GM20000 (cell line): Measurements from ENCODE around the gene ARSB.

Source experiments
- DNase-seq: peaks from one replicate; pipeline ENCODE4 v3.0.0; 2012; ENCODE audit warnings: low spot score
- CTCF ChIP-seq: IDR thresholded peaks from 2 replicates; pipeline ENCODE4 v1.5.1; 2012; ENCODE audit warnings: mild to moderate bottlenecking, control low read depth; ENCODE audit errors: extremely low read depth, missing control alignments

ARSB gene

GRCh38 chr5:78803941-78804340 lies 181.2 kb downstream of the ARSB start:
- TF ChIP-seq CTCF = no peak
- DNase-seq = no peak

- no peak for TF ChIP-seq CTCF
- no peak for DNase-seq
Observed at GRCh38 chr5:78803353-78803752, 181.8 kb downstream of the ARSB start.

- no peak for TF ChIP-seq CTCF
- no peak for DNase-seq
Observed at GRCh38 chr5:78801413-78801812, 183.7 kb downstream of the ARSB start.

- TF ChIP-seq CTCF = no peak
- no peak for DNase-seq
Observed at GRCh38 chr5:78799266-78800017, 185.7 kb downstream of the ARSB start.

- TF ChIP-seq CTCF = no peak
- no peak for DNase-seq
Observed at GRCh38 chr5:78798673-78799029, 186.5 kb downstream of the ARSB start.

- no peak for TF ChIP-seq CTCF
- no peak for DNase-seq
Observed at GRCh38 chr5:78797936-78798672, 187.0 kb downstream of the ARSB start.

GRCh38 chr5:78795757-78796156 lies 189.4 kb downstream of the ARSB start:
- no peak for TF ChIP-seq CTCF
- peak; percentile 35 for DNase-seq
